ENCODE measurements around the gene HK1. TPM values are rescaled to one million over a fixed set of nuclear protein-coding genes. Genes with fewer than 3 reads are reported as not detected.

HK1 gene
- total RNA-seq, 1 donor from 2014 or later = 95.0 TPM

DNA sequence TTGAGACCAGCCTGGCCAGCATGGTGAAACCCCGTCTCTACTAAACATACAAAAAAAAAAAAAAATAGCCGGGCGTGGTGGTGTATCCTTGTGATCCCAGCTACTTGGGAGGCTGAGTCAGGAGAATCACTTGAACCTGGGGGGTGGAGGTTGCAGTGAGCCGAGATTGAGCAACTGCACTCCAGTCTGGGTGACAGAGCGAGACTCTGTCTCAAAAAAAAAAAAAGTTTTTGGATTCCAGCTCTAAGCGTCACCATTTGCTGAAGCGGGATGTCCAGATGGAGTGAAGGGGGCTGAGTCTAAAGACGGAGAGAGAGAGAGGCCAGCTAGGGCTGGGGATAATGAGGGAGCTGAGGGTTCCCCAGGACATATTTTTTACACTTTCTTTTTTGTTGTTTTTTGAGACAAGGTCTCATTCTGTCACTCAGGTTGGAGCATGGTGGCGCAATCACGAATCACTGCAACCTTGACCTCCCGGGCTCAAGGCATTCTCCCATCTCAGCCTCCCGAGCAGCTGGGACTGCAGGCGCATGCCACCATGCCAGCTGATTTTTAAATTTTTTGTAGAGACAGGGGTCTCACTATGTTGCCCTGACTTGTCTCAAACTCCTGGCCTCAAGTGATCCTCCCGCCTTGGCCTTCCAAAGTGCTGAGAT is 9.4 kb upstream of the HK1 start:
- Mint-ChIP-seq H3K4me1 (ENCODE audit: low read depth, unreplicated experiment) (peaks cover 9% of the 10 kb centered on the region), H3K36me3 (ENCODE audit: low read depth, unreplicated experiment) (peaks cover 2% of the 10 kb centered on the region), H3K27me3 (ENCODE audit: low read depth, unreplicated experiment) (peaks cover 24% of the 10 kb centered on the region), H3K27ac (ENCODE audit: unreplicated experiment) (no peak overlapping the region), H3K9me3 (ENCODE audit: unreplicated experiment) (no peaks in the 10 kb centered on the region), H3K4me3 (ENCODE audit: unreplicated experiment) (no peak overlapping the region)
- Histone ChIP-seq H3K9ac (ENCODE audit: low read length) (no peak overlapping the region), H2AFZ (ENCODE audit: low read depth, low read length) (no peak overlapping the region), H3K27me3 (ENCODE audit: insufficient read depth, low read length) (peaks cover 12% of the 10 kb centered on the region), H3K9me3 (ENCODE audit: insufficient read depth, low read depth, low read length) (no peaks in the 10 kb centered on the region), H3K4me3 (ENCODE audit: insufficient read depth, low read depth, low read length) (no peak overlapping the region), H4K20me1 (ENCODE audit: insufficient read depth, low read length) (no peaks in the 10 kb centered on the region), H3K36me3 (ENCODE audit: insufficient read depth, low read length) (no peaks in the 10 kb centered on the region), H3K4me1 (ENCODE audit: insufficient read depth, low read length) (no peaks in the 10 kb centered on the region), H3K27ac (ENCODE audit: low read depth, low read length) (no peak overlapping the region), H3K4me2 (ENCODE audit: low read length) (no peak overlapping the region), H3K79me2 (ENCODE audit: insufficient read depth, low read length) (no peaks in the 10 kb centered on the region)
- no peak for FAIRE-seq
- TF ChIP-seq, protein P1, sequence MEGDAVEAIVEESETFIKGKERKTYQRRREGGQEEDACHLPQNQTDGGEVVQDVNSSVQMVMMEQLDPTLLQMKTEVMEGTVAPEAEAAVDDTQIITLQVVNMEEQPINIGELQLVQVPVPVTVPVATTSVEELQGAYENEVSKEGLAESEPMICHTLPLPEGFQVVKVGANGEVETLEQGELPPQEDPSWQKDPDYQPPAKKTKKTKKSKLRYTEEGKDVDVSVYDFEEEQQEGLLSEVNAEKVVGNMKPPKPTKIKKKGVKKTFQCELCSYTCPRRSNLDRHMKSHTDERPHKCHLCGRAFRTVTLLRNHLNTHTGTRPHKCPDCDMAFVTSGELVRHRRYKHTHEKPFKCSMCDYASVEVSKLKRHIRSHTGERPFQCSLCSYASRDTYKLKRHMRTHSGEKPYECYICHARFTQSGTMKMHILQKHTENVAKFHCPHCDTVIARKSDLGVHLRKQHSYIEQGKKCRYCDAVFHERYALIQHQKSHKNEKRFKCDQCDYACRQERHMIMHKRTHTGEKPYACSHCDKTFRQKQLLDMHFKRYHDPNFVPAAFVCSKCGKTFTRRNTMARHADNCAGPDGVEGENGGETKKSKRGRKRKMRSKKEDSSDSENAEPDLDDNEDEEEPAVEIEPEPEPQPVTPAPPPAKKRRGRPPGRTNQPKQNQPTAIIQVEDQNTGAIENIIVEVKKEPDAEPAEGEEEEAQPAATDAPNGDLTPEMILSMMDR (IDR thresholded peaks at IDR 0.05; ENCODE audit: insufficient read depth, low read depth, low read length) = no peak
- no peak for TF ChIP-seq EZH2 (IDR thresholded peaks at IDR 0.05; ENCODE audit: insufficient read depth, low read length)
- no peak for DNase-seq (ENCODE audit: low read depth)

DNA sequence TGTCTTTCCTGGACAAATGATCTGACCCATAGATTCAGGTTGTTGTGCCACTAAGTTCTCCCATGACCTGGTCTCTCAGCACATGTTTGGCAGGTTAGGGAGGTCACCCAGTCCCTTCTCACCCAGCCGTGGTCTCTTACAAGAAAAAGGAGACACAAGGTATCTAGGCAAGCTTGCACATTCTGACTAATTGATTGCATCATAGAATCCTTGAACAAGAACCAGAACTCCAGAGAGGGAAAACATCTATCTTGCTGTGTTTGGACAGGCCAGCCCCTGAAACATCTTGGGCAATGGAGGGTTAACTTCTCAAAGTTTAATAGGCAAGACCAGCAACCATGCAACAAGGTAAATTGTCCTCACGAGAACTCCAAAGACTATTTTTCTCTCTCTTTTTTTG is 8.5 kb upstream of the HK1 start:
- DNase-seq (ENCODE audit: low read depth) (no peak), FAIRE-seq (no peak)
- Histone ChIP-seq H3K9me3 (ENCODE audit: insufficient read depth, low read depth, low read length) (no peaks in the 10 kb centered on the region), H3K9ac (ENCODE audit: low read length) (no peak overlapping the region), H2AFZ (ENCODE audit: low read depth, low read length) (no peak overlapping the region), H3K27ac (ENCODE audit: low read depth, low read length) (no peak overlapping the region), H3K36me3 (ENCODE audit: insufficient read depth, low read length) (no peaks in the 10 kb centered on the region), H3K4me2 (ENCODE audit: low read length) (no peak overlapping the region), H4K20me1 (ENCODE audit: insufficient read depth, low read length) (no peaks in the 10 kb centered on the region), H3K4me1 (ENCODE audit: insufficient read depth, low read length) (no peaks in the 10 kb centered on the region), H3K79me2 (ENCODE audit: insufficient read depth, low read length) (no peaks in the 10 kb centered on the region), H3K27me3 (ENCODE audit: insufficient read depth, low read length) (peaks cover 12% of the 10 kb centered on the region), H3K4me3 (ENCODE audit: insufficient read depth, low read depth, low read length) (no peak overlapping the region)
- peaks cover 24% of the 10 kb centered on the region for H3K27me3 Mint-ChIP-seq (ENCODE audit: low read depth, unreplicated experiment)
- no peaks in the 10 kb centered on the region for H3K9me3 Mint-ChIP-seq (ENCODE audit: unreplicated experiment)
- peaks cover 2% of the 10 kb centered on the region for H3K36me3 Mint-ChIP-seq (ENCODE audit: low read depth, unreplicated experiment)
- peaks cover 12% of the 10 kb centered on the region for H3K4me1 Mint-ChIP-seq (ENCODE audit: low read depth, unreplicated experiment)
- H3K4me3 Mint-ChIP-seq (ENCODE audit: unreplicated experiment) = no peak overlapping the region
- H3K27ac Mint-ChIP-seq (ENCODE audit: unreplicated experiment) = no peak overlapping the region
- TF ChIP-seq, protein P1 (IDR thresholded peaks at IDR 0.05; ENCODE audit: insufficient read depth, low read depth, low read length) = no peak
- TF ChIP-seq EZH2 (IDR thresholded peaks at IDR 0.05; ENCODE audit: insufficient read depth, low read length) = no peak

GRCh38 chr10:69270990-69271389 is 7.3 kb upstream of the HK1 start:
- FAIRE-seq (no peak), DNase-seq (ENCODE audit: low read depth) (no peak)
- Mint-ChIP-seq H3K27me3 (ENCODE audit: low read depth, unreplicated experiment) (peaks cover 14% of the 10 kb centered on the region), H3K4me1 (ENCODE audit: low read depth, unreplicated experiment) (peaks cover 12% of the 10 kb centered on the region), H3K9me3 (ENCODE audit: unreplicated experiment) (no peaks in the 10 kb centered on the region), H3K4me3 (ENCODE audit: unreplicated experiment) (no peak overlapping the region), H3K36me3 (ENCODE audit: low read depth, unreplicated experiment) (peaks cover 2% of the 10 kb centered on the region), H3K27ac (ENCODE audit: unreplicated experiment) (no peak overlapping the region)
- H3K27me3 ChIP-seq (ENCODE audit: insufficient read depth, low read length) = peaks cover 12% of the 10 kb centered on the region
- no peaks in the 10 kb centered on the region for H3K4me1 ChIP-seq (ENCODE audit: insufficient read depth, low read length)
- H3K36me3 ChIP-seq (ENCODE audit: insufficient read depth, low read length) = no peaks in the 10 kb centered on the region
- no peak overlapping the region for H3K4me2 ChIP-seq (ENCODE audit: low read length)
- H3K4me3 ChIP-seq (ENCODE audit: insufficient read depth, low read depth, low read length) = no peak overlapping the region
- H3K79me2 ChIP-seq (ENCODE audit: insufficient read depth, low read length) = no peaks in the 10 kb centered on the region
- no peak overlapping the region for H3K27ac ChIP-seq (ENCODE audit: low read depth, low read length)
- TF ChIP-seq, protein P1 (IDR thresholded peaks at IDR 0.05; ENCODE audit: insufficient read depth, low read depth, low read length) = no peak
- TF ChIP-seq EZH2 (IDR thresholded peaks at IDR 0.05; ENCODE audit: insufficient read depth, low read length) = no peak
- H2AFZ ChIP-seq (ENCODE audit: low read depth, low read length) = no peak overlapping the region
- no peak overlapping the region for H3K9ac ChIP-seq (ENCODE audit: low read length)
- H4K20me1 ChIP-seq (ENCODE audit: insufficient read depth, low read length) = no peaks in the 10 kb centered on the region
- H3K9me3 ChIP-seq (ENCODE audit: insufficient read depth, low read depth, low read length) = no peaks in the 10 kb centered on the region

All from astrocyte (in vitro differentiated cells and primary cell).